NCI-H1092 (cell line): Measurements from ENCODE around the gene USH2A.

Source experiments
- DNase-seq: peaks from one replicate; lab custom pipeline; 2025; lab: John Stamatoyannopoulos, UW

Gene USH2A

DNA sequence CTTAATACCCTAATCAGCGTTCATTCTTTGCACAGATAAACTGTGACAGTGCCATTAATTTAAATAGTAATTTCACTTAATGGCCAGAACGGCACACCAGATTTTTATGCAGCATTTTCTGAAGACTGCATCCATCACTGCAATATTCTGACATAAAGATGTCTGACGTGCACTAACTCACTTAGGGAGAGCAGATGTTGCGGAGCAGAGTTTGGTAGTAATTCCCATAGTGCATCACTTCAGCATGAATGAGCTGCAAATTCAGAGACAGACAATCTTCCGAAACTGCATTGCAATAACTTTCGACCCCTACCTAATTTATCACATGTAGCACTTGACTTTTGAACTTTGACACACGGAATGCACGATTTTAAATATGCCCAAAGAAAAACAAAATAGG is 630.8 kb downstream of the USH2A start:
- no peak for DNase-seq

DNA sequence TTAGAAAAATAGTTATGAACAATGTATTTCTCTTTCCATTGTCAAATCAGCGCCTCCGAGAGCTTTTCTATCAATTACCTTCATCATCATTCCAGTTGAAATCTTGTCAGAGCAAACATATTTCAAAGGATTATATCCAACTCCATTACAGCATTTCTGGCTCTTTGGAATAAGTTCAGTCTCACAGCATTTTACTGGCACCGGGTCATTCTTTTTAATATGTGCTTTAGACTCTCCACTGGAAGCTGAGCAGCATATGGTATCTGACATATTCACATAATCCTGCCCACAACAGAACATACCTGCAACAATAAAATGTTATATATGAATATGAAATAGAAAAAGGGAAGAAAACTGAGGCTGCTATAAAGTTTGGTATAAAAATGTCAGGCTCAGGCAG is 633.3 kb downstream of the USH2A start:
- no peak for DNase-seq

DNA sequence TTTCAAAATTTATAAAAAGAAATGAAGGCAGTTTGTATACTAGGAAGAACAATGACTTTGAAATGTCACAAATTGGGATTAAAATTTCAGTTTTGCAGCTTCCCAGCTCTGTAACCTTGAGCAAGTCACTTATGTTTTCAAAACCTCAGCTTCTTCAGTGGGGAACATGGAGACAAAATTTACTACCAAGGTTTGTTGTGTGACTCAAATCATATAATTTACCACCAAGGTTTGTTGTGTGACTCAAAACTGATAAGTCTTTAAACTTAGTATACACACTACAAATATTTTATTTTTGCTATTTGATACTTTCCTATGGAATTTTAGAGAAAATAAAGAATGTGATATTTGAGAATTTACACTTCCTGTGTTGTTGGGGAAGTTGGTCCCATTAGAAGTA is 636.3 kb downstream of the USH2A start:
- DNase-seq = no peak

DNA sequence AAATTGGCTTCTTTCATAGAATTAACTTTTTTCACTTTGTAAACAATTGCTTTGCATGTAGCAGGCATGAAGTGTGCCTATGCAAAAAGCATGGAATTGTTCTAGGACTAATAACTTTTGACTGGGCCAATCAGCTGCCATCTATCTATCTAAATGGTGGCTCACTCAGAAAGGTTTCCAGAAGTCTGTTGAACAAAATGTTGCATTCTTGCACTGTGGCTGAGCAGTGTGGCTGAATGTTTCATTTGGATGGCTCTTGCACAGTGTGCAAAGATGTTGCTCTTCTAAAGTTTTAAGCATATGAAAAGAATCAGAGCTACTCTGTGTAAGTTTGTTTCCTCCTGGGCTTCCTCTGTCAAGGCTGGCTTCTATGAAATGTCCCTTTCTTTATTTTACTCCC is 642.6 kb downstream of the USH2A start:
- DNase-seq = no peak

DNA sequence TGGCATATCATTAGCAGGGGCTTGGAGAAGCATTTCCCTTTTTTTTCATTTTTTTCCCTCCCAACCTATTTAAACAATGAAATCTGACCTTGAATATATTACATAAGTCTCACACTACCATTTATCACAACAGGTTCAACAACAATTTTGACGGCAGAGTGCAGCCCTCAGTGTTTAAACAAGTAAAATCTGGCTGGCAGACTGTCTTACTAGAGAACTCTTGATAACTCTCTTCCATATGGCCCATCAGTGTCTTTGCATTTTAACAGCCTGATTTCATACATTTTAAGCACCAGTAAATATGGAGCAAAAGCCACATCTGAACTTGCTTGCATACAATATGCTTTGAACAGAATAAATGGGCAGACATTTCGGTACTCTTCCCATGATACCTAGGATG is 643.1 kb downstream of the USH2A start:
- no peak for DNase-seq

DNA sequence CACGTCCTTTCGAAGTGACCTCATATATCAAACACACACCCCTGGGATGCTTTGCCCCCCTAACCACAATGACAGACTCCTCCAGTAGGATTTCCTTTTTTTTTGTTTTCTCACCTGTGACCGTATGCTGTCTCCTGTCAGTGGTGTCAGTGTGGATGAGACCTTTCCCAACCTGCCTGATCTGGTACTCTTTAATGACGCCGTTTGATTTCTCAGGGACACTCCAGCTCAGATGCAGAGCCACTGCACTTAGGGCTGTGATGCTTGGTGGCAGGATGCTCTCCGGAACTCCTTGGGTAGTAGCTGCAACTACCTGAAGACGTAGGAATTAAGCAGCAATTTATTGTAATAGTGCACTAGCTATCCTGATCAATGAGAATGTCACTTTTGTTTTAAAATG is 643.5 kb downstream of the USH2A start:
- DNase-seq = no peak

DNA sequence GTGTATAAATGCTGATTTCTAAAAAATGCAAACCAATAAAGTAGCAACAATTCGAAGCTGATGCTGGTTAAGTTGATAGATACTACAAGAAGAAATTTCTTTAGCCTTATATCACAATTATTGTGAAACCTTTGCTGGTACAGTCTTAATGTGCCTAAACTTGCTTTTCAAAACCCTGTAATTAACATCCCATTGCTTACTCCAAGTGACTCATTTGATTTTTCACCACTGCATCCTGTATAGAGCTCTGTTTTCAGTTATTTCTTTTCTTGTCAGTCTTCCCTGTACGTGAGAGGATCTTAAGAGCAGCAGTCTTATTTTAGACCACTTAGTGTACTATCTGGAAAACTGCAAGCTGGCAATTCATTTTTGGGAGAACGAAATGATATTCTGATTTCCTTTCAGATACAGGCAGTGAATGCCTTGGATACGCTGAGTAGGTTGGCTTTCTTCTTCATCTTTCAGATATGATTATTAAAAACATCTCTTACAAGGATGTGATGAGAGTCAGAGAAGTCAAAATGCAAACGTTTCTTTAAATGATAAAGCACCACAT is 645.8 kb downstream of the USH2A start:
- DNase-seq = no peak

DNA sequence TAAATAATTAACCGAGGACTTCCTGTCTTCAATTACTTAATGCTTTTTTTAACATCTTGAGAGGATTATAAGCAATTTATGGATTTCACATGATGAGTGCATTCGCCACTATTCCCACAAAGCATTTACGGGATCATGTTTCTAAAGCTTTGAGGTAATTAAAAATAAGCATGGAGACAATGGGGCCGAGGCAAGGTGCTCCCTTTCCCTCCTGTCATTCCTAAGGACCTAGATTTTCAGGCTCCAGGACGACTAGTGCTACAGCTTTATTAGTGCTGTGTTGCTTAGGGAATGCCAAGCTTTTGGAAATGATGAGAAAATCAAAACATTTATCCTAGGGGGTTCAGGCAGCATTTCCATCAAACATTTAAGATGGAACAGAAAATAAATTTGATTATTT is 646.9 kb downstream of the USH2A start:
- no peak for DNase-seq

DNA sequence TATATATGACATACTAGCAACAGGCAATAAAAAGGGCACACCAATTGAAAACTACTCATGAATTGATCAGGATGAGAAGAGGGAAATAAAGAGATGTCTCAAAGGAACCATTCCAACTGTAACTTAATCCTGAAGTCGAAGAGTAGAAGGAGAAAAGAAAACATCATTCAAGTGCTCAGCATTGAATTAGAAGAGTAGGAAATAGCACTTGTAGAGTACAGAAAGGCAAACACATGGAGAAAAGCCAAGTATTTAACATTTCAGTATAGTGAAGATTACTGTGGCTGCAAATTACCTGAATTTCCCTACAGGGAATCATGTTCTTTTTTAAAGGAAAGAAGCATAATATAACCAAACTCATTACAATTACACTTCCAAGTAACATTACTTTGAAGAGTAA is 651.1 kb downstream of the USH2A start:
- DNase-seq = peak; percentile 61

DNA sequence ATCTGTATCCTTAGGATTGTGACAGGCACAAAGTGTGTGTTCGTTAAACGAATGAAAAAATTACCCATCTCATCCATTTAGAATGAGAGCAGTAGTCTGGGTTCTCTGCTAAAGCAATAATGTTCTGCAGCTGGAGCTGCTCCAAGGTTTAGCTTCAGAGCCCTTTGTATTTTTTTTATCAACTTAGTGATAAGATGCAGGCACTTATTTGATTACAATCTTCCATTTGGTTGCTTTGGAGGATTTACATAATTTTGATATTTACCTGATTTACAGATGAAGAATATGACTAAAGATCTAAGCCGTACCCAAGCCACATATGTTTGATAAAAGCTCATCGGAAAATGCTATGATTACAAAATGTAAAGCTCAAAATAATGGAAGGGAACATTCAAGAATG is 654.9 kb downstream of the USH2A start:
- DNase-seq = no peak

DNA sequence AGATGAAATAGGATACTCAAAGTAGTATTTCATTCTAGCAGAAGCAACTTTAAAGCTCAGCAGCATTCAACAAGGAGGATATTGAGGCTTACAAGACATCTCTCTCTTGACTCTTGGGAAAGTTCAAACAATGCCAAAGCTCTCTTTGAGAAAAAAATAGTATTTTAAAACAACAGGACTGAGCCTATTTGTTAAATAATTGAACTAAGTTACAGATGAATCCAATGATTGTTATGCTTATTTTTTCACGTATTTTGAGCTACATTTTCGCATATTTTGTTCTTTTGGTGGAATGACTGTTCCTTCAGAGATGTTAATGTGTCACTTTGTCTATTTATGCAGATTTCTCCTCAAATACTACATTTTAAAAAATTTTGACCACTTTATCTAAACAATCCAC is 655.5 kb downstream of the USH2A start:
- no peak for DNase-seq

DNA sequence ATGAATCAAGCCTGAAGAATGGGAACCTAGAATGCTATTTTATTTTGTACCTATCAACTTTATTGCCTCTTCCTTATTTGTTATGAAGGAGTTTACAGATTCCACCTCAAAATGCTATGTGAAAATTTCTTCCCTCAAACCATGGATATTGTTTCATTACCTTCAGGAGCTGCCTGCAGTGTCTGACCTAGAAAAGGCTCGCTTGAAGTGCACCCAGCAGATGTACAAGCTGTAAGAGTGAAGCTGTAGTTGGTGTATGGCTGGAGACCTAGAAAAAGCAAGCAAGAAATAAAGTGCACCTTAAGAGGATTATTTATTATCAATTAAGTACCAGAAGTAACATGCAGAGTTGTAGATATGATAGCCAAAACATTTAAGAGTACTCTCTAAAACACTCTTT is 656.7 kb downstream of the USH2A start:
- no peak for DNase-seq

DNA sequence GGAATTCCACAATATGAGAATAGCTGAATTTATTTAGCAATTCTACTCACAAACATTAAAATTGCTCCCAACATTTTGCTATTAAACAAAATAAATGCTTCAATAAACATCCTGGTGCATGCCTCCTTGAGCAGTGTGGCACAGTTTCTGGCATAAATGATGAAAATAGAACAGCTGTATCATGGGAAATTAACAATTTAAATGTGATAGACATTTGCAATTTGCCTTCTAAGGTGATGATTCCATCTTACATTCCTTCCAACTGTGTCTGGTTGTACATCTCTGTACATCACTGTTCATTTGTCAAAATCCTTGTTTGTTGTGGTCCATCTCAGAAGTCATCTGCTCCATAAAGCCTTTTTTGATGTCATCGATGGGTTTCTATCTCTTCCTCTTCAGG is 657.4 kb downstream of the USH2A start:
- DNase-seq = no peak

DNA sequence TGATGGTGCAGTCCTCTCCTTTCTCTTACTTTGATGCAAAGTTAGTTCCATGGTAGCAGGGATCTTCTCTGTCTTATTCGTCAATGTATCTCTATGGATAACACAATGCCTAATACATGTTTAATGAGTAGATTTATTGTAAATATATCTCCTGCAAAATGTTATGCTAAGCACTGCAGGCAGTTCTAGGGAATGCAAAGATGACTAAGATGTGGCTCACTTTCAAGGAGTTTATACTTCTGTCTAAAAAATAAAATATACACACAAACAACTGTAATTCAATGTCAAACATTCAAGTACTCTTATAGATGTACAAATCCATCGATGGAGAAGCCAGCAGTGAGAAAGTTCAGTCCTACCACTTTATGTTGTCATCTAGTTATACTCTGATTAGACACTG is 661.8 kb downstream of the USH2A start:
- no peak for DNase-seq

DNA sequence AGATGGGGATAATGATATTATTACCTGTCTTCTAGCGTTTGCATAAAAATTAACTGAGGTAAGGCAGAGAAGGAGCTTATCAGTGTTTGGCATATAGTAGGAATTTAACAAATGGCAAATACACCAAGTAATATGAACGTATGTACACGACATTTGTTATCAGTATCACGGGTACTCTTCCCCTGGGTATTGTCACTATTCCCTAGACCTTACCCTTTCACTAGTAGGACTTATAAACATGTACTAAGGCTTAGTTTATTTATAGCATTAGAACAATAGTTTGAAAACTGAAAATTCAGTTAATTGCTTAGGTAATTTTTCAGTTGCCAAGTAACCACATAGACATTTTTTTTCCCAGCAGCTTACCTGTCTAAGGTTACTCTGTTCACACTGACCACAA is 669.1 kb downstream of the USH2A start:
- no peak for DNase-seq

DNA sequence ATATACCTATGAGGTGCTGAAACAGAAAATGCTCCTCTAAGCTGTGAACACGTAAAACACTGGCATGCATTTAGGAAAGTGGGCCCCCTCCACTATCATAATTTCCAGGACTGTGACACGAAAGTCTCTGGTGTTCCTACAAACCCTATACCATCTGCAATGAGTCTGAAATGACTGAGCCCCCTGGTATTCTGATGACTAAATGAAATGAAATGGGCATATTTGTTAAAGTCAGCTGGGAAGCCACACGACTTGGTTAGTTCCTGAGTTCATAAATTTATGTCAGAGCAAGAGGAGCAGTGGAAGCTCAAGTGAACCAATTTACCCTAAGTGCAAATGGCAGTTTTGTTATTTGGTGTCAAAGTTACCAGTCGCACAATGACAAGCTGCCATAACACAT is 673.8 kb downstream of the USH2A start:
- DNase-seq = no peak

DNA sequence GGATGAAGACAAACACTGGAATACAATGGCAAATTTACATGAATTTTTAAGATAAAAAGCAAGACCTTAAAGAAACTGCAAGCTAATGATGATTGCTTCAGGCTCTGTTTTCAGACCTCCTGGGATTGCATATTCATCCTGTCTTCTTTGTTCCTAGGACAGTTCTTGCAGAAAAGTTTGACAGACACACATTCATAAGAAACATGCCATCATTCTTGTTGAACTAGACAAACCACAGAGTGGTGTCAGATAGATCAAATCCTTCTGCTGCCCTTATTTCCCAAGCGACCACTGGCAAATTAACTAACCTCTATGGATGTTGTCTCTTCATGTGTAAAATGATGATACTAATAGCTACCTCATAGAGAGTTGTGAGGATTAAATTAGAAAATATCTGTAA is 674.8 kb downstream of the USH2A start:
- no peak for DNase-seq

DNA sequence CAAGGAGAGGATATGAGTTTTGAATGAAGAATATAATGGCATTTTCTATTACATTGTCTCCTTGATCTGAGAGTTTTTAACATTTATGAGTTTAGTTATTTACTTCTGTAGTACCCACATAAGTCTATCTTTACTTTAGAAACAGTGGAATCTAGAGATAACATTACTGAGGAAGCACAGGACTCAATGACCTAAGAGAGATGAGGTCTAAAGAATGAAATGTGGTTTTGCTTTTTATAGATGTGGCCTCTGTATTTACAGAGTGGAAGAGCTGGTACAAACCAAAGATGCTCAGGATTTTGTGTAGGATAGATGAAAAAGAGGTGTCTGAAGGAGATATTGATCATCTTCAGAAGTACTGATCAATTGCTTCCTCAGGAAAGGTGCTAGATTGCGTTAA is 678.8 kb downstream of the USH2A start:
- DNase-seq = no peak

DNA sequence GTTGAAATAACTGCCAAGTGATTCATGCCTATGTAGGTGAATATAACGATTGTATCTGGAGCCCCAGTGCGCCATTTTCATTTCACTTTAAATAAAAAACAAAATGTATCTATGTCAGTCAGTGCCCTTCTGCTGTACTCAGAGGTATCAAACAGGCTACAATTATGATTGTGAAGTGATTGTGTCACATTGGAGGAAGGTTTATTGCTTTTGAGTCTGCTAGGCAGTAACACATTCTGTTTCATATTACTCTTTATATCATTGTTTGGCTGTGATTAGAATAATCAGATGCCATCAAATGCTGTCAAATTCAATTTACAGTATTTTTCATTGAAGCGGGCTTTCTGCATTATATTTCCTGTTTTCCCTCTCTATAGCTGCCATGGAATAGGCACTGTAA is 684.2 kb downstream of the USH2A start:
- no peak for DNase-seq

DNA sequence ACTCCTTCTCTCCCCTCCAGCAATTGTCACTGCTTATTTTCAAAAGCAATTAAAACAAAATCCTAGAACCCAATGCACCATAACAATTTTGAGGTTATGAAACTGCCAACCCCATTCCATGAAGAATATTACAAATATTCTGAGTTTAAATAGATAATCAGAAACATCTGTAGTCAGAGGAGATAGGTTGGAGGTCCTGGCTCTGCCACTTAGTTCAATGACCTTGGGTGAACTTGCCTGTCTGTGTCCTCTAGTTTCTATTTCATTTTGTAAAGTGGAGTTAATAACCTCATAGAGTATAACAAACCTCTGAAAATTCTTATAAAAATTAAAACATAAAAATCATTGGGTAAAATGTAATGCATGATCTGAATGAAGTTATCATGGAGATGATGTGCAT is 691.5 kb downstream of the USH2A start:
- DNase-seq = no peak

DNA sequence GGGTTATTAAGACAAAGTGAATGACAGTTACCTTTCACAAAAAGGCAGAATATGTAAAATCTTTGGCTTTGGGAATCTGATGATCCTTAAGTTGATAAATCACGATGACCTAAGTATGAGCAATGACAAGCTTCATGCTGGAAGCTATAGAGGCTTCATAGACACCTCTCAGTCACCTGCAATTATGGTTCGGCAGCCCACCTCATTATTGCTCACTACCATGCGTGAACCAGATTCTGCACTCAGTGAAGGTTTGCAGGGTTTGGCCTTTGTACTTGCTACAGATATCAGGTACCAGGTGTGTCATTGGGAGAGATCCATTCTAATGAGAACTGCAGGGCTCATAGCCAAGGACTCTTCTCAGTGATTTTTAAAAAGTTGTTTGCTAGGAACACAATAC is 692.6 kb downstream of the USH2A start:
- DNase-seq = no peak

DNA sequence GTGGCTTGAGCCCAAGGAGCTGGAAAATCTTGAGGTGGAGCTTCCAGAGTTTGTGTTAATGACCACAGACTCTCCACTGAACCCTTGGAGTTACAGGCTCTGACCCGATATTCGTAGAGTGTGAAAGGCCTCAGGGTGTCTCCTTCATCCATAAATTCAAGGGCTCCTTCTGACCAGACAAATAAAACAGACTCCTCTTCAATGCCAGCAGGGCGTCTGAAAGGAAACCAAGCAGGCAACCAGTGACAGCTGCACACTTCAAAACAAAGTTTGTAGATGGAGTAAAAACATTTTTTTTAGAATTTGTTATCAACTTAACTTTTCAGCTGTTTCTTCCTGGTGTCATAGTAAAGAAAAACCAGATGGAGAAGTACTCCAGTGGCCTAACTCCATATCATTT is 695.1 kb downstream of the USH2A start:
- no peak for DNase-seq

DNA sequence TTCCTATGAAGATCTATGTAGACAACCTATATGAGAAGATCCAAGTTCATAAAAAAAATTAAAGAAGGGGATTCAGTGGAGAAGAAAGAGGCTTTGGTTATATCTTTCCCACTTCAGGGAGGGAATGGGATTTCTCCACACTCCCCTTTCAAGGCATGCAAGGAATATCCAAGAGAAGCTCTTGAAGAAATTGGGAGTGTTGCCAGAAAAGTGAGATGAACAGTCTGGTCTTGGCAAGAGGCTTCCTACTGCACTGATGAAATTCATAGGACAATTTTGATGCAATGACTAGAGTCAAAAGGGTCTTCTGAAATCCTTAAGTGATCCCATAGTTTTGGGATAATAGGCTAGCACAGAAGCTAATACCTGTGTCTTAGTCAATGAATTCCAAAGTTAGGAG is 703.1 kb downstream of the USH2A start:
- DNase-seq = no peak

DNA sequence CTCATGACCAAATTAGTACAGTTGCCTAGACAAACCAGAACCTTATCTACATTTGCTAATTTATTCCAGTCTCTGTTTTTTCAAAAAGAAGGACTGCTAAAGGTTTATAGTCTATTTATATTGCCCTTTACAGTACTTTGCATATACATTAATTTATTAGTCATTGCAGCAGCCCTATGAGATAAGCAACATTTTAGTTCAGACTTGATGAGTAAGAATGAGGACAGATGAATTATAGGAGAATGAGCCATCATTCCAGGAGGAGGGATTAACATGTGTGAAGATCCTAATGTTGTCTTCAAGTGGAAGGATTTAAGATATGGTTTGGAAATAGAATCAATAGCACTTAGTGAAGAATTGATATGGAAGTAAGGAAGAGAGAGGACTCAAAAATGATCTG is 703.7 kb downstream of the USH2A start:
- DNase-seq = no peak
